MM.1S (cell line): ENCODE data around the gene MYO1C.

Experiments used
- DNase-seq: peaks from one replicate; pipeline ENCODE4 v3.0.0-alpha.2; 2015
- H2AFZ ChIP-seq: fragments of 300-600 bp; sonication (generic); 2 replicates; pipeline ENCODE4 v1.6.0; 2016; ENCODE audit warnings: antibody characterized with exemption, low read length
- H3F3A ChIP-seq: fragments of 300-600 bp; sonication (generic); 2 replicates; pipeline ENCODE4 v1.6.1; 2016; ENCODE audit warnings: mild to moderate bottlenecking, antibody characterized with exemption, low read length, moderate library complexity, mixed read lengths; ENCODE audit not compliant: insufficient read depth
- H3K27ac ChIP-seq: fragments of 300-600 bp; sonication (generic); 2 replicates; pipeline ENCODE4 v1.5.1; 2016; ENCODE audit warnings: mild to moderate bottlenecking, low read length
- H3K27me3 ChIP-seq: fragments of 300-600 bp; sonication (generic); replicated peaks from 2 replicates; pipeline ENCODE4 v1.6.0; 2016; ENCODE audit warnings: low read length; ENCODE audit not compliant: insufficient read depth
- H3K36me3 ChIP-seq: fragments of 300-600 bp; sonication (generic); replicated peaks from 2 replicates; pipeline ENCODE4 v1.6.1; 2016; ENCODE audit warnings: mild to moderate bottlenecking, low read length, mixed read lengths; ENCODE audit not compliant: insufficient read depth
- H3K4me1 ChIP-seq: fragments of 300-600 bp; sonication (generic); 2 replicates; pipeline ENCODE4 v1.6.1; 2016; ENCODE audit warnings: low read length, mixed read lengths
- H3K4me2 ChIP-seq: fragments of 300-600 bp; sonication (generic); 2 replicates; pipeline ENCODE4 v1.6.0; 2016; ENCODE audit warnings: low read depth, low read length
- H3K4me3 ChIP-seq: fragments of 300-600 bp; sonication (generic); 2 replicates; pipeline ENCODE4 v1.5.1; 2016; ENCODE audit warnings: low read length, mixed read lengths
- H3K79me2 ChIP-seq: fragments of 300-600 bp; sonication (generic); 2 replicates; pipeline ENCODE4 v1.6.1; 2016; ENCODE audit warnings: mixed run types, low read length, mixed read lengths
- H3K9ac ChIP-seq: fragments of 300-600 bp; sonication (generic); 2 replicates; pipeline ENCODE4 v1.6.1; 2016; ENCODE audit warnings: low read length, mixed read lengths
- H3K9me2 ChIP-seq: fragments of 300-600 bp; sonication (generic); replicated peaks from 2 replicates; pipeline ENCODE4 v1.6.1; 2016; ENCODE audit warnings: mild to moderate bottlenecking, low read length, mixed read lengths; ENCODE audit not compliant: insufficient read depth
- H3K9me3 ChIP-seq: fragments of 300-600 bp; sonication (generic); replicated peaks from 2 replicates; pipeline ENCODE4 v1.6.1; 2016; ENCODE audit warnings: mild to moderate bottlenecking, low read length, mixed read lengths; ENCODE audit not compliant: insufficient read depth
- H4K20me1 ChIP-seq: fragments of 300-600 bp; sonication (generic); 2 replicates; pipeline ENCODE4 v1.6.1; 2016; ENCODE audit warnings: mild to moderate bottlenecking, low read length, moderate library complexity, mixed read lengths; ENCODE audit not compliant: insufficient read depth
- EZH2 ChIP-seq: fragments of 300-600 bp; sonication (generic); optimal IDR thresholded peaks from 2 replicates; pipeline ENCODE3; 2017; ENCODE audit warnings: low read depth, mild to moderate bottlenecking, antibody characterized with exemption, low read length, mixed read lengths
- EZH2phosphoT487 ChIP-seq: fragments of 300-600 bp; sonication (generic); IDR thresholded peaks from 2 replicates; pipeline ENCODE4 v1.6.1; 2018; ENCODE audit warnings: antibody characterized with exemption, low read length
- TF ChIP-seq, protein P1 (sequence below): fragments of 300-600 bp; sonication (generic); IDR thresholded peaks from 2 replicates; pipeline ENCODE4 v1.5.1; 2016; ENCODE audit warnings: antibody characterized with exemption, low read length, mixed read lengths

The MYO1C gene

DNA sequence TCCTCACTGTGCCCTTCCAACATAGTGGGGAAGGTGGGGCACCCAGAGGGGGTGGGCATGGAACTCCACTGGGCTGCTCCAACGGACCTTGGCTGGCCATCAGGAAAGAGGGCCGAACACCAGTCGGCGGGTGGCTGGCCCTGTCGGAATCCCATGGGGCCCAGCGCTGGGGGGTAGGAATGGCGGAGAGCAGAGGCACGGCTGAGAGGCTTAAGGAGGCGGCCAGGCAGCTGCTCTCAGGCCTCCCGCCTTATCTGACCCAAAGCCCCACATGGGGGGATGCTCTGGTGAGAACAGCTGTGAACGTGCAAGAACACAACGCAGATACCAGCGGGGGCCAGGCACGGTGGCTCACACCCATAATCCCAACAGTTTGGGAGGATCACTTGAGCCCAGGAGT lies 4.4 kb upstream of the MYO1C start:
- H3F3A ChIP-seq = no peaks in the 10 kb centered on the region
- TF ChIP-seq EZH2phosphoT487 (no peak), EZH2 (no peak)
- TF ChIP-seq, protein P1, sequence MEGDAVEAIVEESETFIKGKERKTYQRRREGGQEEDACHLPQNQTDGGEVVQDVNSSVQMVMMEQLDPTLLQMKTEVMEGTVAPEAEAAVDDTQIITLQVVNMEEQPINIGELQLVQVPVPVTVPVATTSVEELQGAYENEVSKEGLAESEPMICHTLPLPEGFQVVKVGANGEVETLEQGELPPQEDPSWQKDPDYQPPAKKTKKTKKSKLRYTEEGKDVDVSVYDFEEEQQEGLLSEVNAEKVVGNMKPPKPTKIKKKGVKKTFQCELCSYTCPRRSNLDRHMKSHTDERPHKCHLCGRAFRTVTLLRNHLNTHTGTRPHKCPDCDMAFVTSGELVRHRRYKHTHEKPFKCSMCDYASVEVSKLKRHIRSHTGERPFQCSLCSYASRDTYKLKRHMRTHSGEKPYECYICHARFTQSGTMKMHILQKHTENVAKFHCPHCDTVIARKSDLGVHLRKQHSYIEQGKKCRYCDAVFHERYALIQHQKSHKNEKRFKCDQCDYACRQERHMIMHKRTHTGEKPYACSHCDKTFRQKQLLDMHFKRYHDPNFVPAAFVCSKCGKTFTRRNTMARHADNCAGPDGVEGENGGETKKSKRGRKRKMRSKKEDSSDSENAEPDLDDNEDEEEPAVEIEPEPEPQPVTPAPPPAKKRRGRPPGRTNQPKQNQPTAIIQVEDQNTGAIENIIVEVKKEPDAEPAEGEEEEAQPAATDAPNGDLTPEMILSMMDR = no peak
- H3K9me3 ChIP-seq = no peaks in the 10 kb centered on the region
- H3K9ac ChIP-seq = no peak overlapping the region
- no peak overlapping the region for H3K4me2 ChIP-seq
- no peaks in the 10 kb centered on the region for H3K27me3 ChIP-seq
- H3K9me2 ChIP-seq = no peaks in the 10 kb centered on the region
- no peaks in the 10 kb centered on the region for H4K20me1 ChIP-seq
- no peak overlapping the region for H2AFZ ChIP-seq
- no peaks in the 10 kb centered on the region for H3K4me1 ChIP-seq
- no peak overlapping the region for H3K4me3 ChIP-seq
- no peak for DNase-seq
- H3K36me3 ChIP-seq = no peaks in the 10 kb centered on the region
- H3K79me2 ChIP-seq = no peaks in the 10 kb centered on the region
- no peak overlapping the region for H3K27ac ChIP-seq

DNA sequence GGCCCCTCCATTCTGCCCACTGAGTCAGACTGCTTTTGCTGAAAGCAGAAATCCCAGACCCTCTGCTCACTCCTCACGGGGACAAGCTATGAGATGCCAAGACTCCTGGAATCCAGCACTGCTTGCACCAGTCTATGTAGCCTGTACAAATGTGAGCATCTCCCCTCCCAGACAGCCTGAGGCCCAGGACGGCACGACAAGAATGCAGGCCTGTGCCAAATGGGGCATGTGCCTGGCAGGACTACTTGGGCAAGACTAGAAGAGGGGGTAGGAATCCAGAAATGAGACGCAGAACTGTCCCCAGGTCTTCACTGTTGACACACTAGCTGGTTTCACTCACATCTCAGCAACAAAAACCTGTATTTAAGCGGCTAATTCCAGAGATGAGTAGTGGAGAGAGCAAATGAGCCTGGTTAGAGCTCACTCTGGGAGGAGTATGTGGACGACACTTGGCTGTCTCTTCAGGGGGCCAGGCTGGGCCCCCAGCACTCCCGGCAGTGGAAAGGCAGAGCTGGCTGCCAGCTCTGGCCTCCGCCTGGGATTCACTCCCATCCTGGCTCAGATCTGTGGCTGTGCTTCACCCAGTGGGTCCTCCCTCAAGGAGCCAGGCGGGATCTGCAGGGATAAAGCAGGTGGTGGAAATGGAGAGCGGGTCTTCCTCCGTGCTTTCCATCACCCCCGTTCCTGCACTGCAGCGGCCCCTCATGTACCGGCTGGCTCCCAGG lies 2.9 kb upstream of the MYO1C start:
- Histone ChIP-seq H3K9me3 (no peaks in the 10 kb centered on the region), H3K36me3 (no peaks in the 10 kb centered on the region), H3K27ac (no peak overlapping the region), H3K4me2 (no peak overlapping the region), H3F3A (no peaks in the 10 kb centered on the region), H4K20me1 (no peaks in the 10 kb centered on the region), H2AFZ (no peak overlapping the region), H3K27me3 (no peaks in the 10 kb centered on the region), H3K79me2 (0 out of 2 replicates have a peak, but pooled peaks cover 1% of the 10 kb centered on the region), H3K9ac (no peak overlapping the region), H3K9me2 (no peaks in the 10 kb centered on the region), H3K4me3 (no peak overlapping the region), H3K4me1 (0 out of 2 replicates have a peak, but pooled peaks cover 2% of the 10 kb centered on the region)
- TF ChIP-seq EZH2phosphoT487 (no peak), EZH2 (no peak)
- TF ChIP-seq, protein P1 = no peak
- DNase-seq = no peak

DNA sequence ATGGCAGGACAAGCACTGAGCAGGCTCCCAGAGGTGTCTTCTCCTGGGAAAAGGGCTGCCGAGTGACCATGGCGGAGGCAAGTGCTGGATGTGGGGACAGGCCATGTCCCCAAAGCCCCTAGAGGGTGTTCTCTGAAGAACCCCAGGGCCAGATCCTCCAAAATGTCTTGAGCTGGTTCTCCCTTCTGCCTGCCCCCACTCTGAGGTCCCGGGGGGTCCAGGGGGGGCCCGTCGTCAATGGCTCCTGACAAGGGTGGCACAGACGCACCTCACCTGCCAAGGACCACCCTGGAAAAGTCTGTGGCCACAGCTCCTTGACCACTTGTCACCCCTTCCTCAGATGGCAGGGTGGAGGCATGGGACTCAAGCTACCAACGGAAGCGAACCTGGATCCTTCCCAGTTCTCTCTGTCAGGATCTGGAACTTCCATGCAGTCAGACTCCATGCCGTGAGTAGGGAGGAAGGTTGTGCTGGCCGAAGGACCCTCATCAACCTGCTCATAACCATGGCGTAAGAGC lies 2.3 kb upstream of the MYO1C start:
- H3K9me2 ChIP-seq = no peaks in the 10 kb centered on the region
- H3K27me3 ChIP-seq = no peaks in the 10 kb centered on the region
- H3K4me1 ChIP-seq = 0 out of 2 replicates have a peak, but pooled peaks cover 3% of the 10 kb centered on the region
- H3K9me3 ChIP-seq = no peaks in the 10 kb centered on the region
- H2AFZ ChIP-seq = no peak overlapping the region
- DNase-seq = no peak
- H3K36me3 ChIP-seq = no peaks in the 10 kb centered on the region
- no peak for TF ChIP-seq EZH2phosphoT487
- no peak overlapping the region for H3K4me3 ChIP-seq
- no peak overlapping the region for H3K9ac ChIP-seq
- H3F3A ChIP-seq = 0 out of 2 replicates have a peak, but pooled peaks cover 2% of the 10 kb centered on the region
- H3K27ac ChIP-seq = no peak overlapping the region
- no peaks in the 10 kb centered on the region for H4K20me1 ChIP-seq
- H3K4me2 ChIP-seq = no peak overlapping the region
- 0 out of 2 replicates have a peak, but pooled peaks cover 3% of the 10 kb centered on the region for H3K79me2 ChIP-seq

DNA sequence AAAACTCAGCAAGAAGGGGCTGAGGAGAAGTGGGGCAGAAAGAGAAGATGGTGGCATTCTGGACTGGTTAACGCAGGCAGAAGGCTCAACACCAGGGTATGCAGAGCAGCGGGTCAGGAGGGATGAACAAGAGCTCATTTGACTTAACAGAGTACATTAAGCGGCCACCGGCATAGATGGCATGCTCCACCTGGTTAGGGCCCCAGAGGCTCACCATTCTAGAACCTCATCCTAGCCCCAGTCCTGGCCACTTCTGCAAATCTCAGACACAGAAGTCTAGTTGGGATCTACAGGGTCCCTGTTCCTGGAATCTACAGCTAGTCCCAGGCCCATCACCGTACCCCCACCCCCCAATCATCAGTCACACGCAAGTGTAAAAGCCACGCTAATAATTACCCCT lies 1.7 kb upstream of the MYO1C start:
- Histone ChIP-seq H3K4me2 (no peak overlapping the region), H3F3A (0 out of 2 replicates have a peak, but pooled peaks cover 3% of the 10 kb centered on the region), H3K9ac (no peak overlapping the region), H3K27me3 (no peaks in the 10 kb centered on the region), H3K79me2 (0 out of 2 replicates have a peak, but pooled peaks cover 3% of the 10 kb centered on the region), H3K4me1 (0 out of 2 replicates have a peak, but pooled peaks cover 3% of the 10 kb centered on the region), H3K4me3 (no peak overlapping the region), H3K9me3 (no peaks in the 10 kb centered on the region), H3K36me3 (no peaks in the 10 kb centered on the region), H4K20me1 (no peaks in the 10 kb centered on the region), H3K27ac (no peak overlapping the region), H3K9me2 (no peaks in the 10 kb centered on the region), H2AFZ (no peak overlapping the region)
- TF ChIP-seq, protein P1 = no peak
- TF ChIP-seq EZH2phosphoT487 (no peak), EZH2 (no peak)
- DNase-seq = no peak
